SK-N-SH (cell line): ENCODE measurements around the gene FAM131B. TPM values are rescaled to one million over a fixed set of nuclear protein-coding genes. Genes with fewer than 3 reads are reported as not detected.

ENCODE experiments used
- CTCF ChIA-PET: fragments of 300-600, 350-600 bp; formaldehyde crosslinking; extraction: SDS; loops from one replicate; lab custom pipeline; 2021; lab: Yijun Ruan, JAX
- POLR2A ChIA-PET: fragments of 350-600 bp; sonication (Branson Sonifier 250); formaldehyde crosslinking; extraction: SDS; loops from one replicate; lab custom pipeline; 2020; ENCODE audit warnings: antibody characterized with exemption, inconsistent platforms; lab: Yijun Ruan, JAX
- DNase-seq: peaks from one replicate; pipeline ENCODE4 v3.0.0; 2012
- H2AFZ ChIP-seq: fragments of 200-600 bp; sonication (generic); 2 replicates; pipeline ENCODE4 v1.8.1; 2016; ENCODE audit warnings: antibody characterized with exemption, mild to moderate bottlenecking, low read depth
- H3F3A ChIP-seq: fragments of 200-600 bp; sonication (generic); replicated peaks from 2 replicates; pipeline ENCODE3; 2016; ENCODE audit warnings: antibody characterized with exemption, mild to moderate bottlenecking; ENCODE audit not compliant: insufficient read depth
- H3K27ac ChIP-seq, 2 experiments: fragments of 200-500 bp in 1 of 2; fragments of 200-600 bp in 1 of 2; sonication (Bioruptor generic) in 1 of 2; sonication (generic), shearing (Covaris generic) in 1 of 2; 2 replicates each; pipeline versions ENCODE4 v1.5.1 to v1.6.1; 2014 to 2016; ENCODE audit warnings: low read depth in 2 of 2, inconsistent platforms in 1 of 2, low read length in 1 of 2, mild to moderate bottlenecking in 1 of 2, mixed read lengths in 1 of 2
- H3K27me3 ChIP-seq: fragments of 200-600 bp; sonication (generic), shearing (Covaris generic); 2 replicates; pipeline ENCODE4 v1.6.1; 2016; ENCODE audit warnings: mixed run types; ENCODE audit not compliant: insufficient read depth
- H3K36me3 ChIP-seq, 2 experiments: fragments of 200-500 bp in 1 of 2; fragments of 200-600 bp in 1 of 2; sonication (Bioruptor generic) in 1 of 2; sonication (generic) in 1 of 2; replicated peaks in 1 of 2; 2 replicates each; pipeline versions ENCODE3 to v1.5.1; 2014 to 2016; ENCODE audit warnings: low read length in 1 of 2, mild to moderate bottlenecking in 1 of 2; ENCODE audit not compliant: insufficient read depth in 2 of 2, control insufficient read depth in 1 of 2
- H3K4me1 ChIP-seq, 2 experiments: fragments of 200-500 bp in 1 of 2; fragments of 200-600 bp in 1 of 2; sonication (Bioruptor generic) in 1 of 2; sonication (generic), shearing (Covaris generic) in 1 of 2; 2 replicates each; pipeline versions ENCODE4 v1.5.1 to v1.6.1; 2014 to 2016; ENCODE audit warnings: low read depth in 1 of 2, low read length in 1 of 2, mixed run types in 1 of 2; ENCODE audit not compliant: insufficient read depth in 2 of 2, control insufficient read depth in 1 of 2
- H3K4me2 ChIP-seq: fragments of 200-600 bp; sonication (generic), shearing (Covaris generic); 2 replicates; pipeline ENCODE4 v1.6.1; 2017; ENCODE audit warnings: mixed run types
- H3K4me3 ChIP-seq, 2 experiments: fragments of 200-500 bp in 1 of 2; fragments of 200-600 bp in 1 of 2; sonication (Bioruptor generic) in 1 of 2; sonication (generic), shearing (Covaris generic) in 1 of 2; 2 replicates each; pipeline versions ENCODE4 v1.5.1 to v1.8.1; 2014 to 2016; ENCODE audit warnings: low read depth in 2 of 2, inconsistent platforms in 1 of 2, low read length in 1 of 2, mild to moderate bottlenecking in 1 of 2, mixed read lengths in 1 of 2, moderate library complexity in 1 of 2
- H3K79me2 ChIP-seq: fragments of 200-600 bp; sonication (generic); 2 replicates; pipeline ENCODE4 v1.8.1; 2017; ENCODE audit warnings: mild to moderate bottlenecking; ENCODE audit not compliant: insufficient read depth
- H3K9ac ChIP-seq: fragments of 200-600 bp; sonication (generic); 2 replicates; pipeline ENCODE4 v1.6.1; 2017; ENCODE audit warnings: mixed run types
- H3K9me2 ChIP-seq: fragments of 200-600 bp; sonication (generic); 2 replicates; pipeline ENCODE4 v1.6.1; 2017; ENCODE audit warnings: mixed run types
- H3K9me3 ChIP-seq: fragments of 200-600 bp; sonication (generic); 2 replicates; pipeline ENCODE4 v1.6.1; 2017; ENCODE audit warnings: mixed run types, mild to moderate bottlenecking, moderate library complexity
- H4K20me1 ChIP-seq: fragments of 200-600 bp; sonication (generic); 2 replicates; pipeline ENCODE4 v1.6.1; 2017; ENCODE audit warnings: mild to moderate bottlenecking, mixed run types; ENCODE audit not compliant: insufficient read depth
- ELF1 ChIP-seq: IDR thresholded peaks from 2 replicates; pipeline ENCODE4 v1.4.0; 2012
- FOSL2 ChIP-seq: IDR thresholded peaks from 2 replicates; pipeline ENCODE4 v1.4.0; 2012; ENCODE audit warnings: low read depth, mild to moderate bottlenecking, moderate library complexity, borderline replicate concordance
- JUND ChIP-seq: IDR thresholded peaks from 2 replicates; pipeline ENCODE4 v1.4.0; 2012
- MAX ChIP-seq: IDR thresholded peaks from 2 replicates; pipeline ENCODE4 v1.4.0; 2012; ENCODE audit warnings: low read depth
- NFIC ChIP-seq: IDR thresholded peaks from 2 replicates; pipeline ENCODE4 v1.4.0; 2012; ENCODE audit warnings: borderline replicate concordance
- NRF1 ChIP-seq: IDR thresholded peaks from 2 replicates; pipeline ENCODE4 v1.6.1; 2012; ENCODE audit warnings: low read depth, mild to moderate bottlenecking, low read length
- POLR2AphosphoS5 ChIP-seq: IDR thresholded peaks from 2 replicates; pipeline ENCODE4 v1.6.1; 2012; ENCODE audit warnings: low read depth, low read length
- RAD21 ChIP-seq: IDR thresholded peaks from 2 replicates; pipeline ENCODE4 v1.6.1; 2012; ENCODE audit warnings: mild to moderate bottlenecking, low read length
- RFX5 ChIP-seq: IDR thresholded peaks from 2 replicates; pipeline ENCODE4 v1.6.1; 2012; ENCODE audit warnings: mild to moderate bottlenecking, improper control_type of control experiment, low read length
- RXRA ChIP-seq: IDR thresholded peaks from 2 replicates; pipeline ENCODE4 v1.4.0; 2012; ENCODE audit warnings: low read depth, mild to moderate bottlenecking, borderline replicate concordance
- TCF12 ChIP-seq: IDR thresholded peaks from 2 replicates; pipeline ENCODE4 v1.4.0; 2012
- TEAD4 ChIP-seq: IDR thresholded peaks from 2 replicates; pipeline ENCODE4 v1.4.0; 2012; ENCODE audit warnings: mild to moderate bottlenecking, borderline replicate concordance; ENCODE audit not compliant: insufficient read depth
- YY1 ChIP-seq: IDR thresholded peaks from 2 replicates; pipeline ENCODE4 v1.4.0; 2012; ENCODE audit warnings: low read depth, mild to moderate bottlenecking
- WGBS: methylation state at CpG from one replicate; pipeline ENCODE4 v1.1.6; 2017; ENCODE audit warnings: low lambda C conversion rate; 5-methylcytosine and 5-hydroxymethylcytosine counted together
- polyA plus RNA-seq, 3 experiments: library from polyadenylated mRNA; depleted of rRNA; stranded (reverse); fragments of >200 nt; gene quantifications; 2 replicates each; pipeline ENCODE4 v1.2.3, GENCODE V29; 2012
- TF ChIP-seq, protein P1 (sequence below): IDR thresholded peaks from 2 replicates; pipeline ENCODE4 v1.4.0; 2012; ENCODE audit warnings: low read depth, borderline replicate concordance
- TF ChIP-seq, protein P2 (sequence below): IDR thresholded peaks from 2 replicates; pipeline ENCODE4 v1.4.0; 2012; ENCODE audit warnings: low read depth, borderline replicate concordance
- TF ChIP-seq, protein P3 (sequence below): IDR thresholded peaks from 2 replicates; pipeline ENCODE4; 2012
- TF ChIP-seq, protein P4 (sequence below): IDR thresholded peaks from 2 replicates; pipeline ENCODE4 v1.6.1; 2012; ENCODE audit warnings: mild to moderate bottlenecking, low read depth, low read length, moderate library complexity

FAM131B gene
- polyA plus RNA-seq, 1 of the 3 experiments (the other 2 are of a cell fraction) = 43.6 TPM

DNA sequence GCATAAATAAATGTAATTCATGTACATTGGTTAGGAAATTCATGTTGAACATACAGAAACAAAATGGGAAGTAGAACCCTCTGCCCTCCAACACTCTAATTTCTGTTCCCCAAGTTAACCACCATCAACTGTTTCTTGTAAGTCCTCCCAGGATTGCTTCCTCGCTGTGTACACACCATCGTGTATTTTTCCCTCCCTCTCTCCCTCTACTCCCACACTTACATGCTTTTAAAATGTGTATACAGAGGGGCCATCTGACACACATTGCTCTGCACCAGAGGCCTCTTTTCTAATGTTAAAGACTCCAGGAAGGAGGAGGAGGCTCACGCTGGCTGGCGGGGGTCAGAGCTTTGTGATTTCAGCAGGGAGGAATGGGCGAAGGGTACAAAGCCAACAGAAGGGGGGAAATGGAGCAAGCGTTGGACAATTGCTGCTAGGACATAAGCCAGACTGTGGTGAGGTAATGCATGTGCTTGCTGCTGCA, 48.0 kb upstream of the FAM131B start:
- ChIA-PET CTCF (interaction anchor here (0.9 to 8.8 kb wide), 3 partner anchors 11 to 170 kb away, joined by 3 to 68 read pairs (median 5); no protein-coding TSS in a partner anchor), POLR2A (no interaction called here)
- Histone ChIP-seq H3K4me2 (no peak overlapping the region), H3K9me2 (no peaks in the 10 kb centered on the region), H3F3A (peaks cover 3% of the 10 kb centered on the region), H3K27ac (no peak overlapping the region), H3K79me2 (no peaks in the 10 kb centered on the region), H3K36me3 (no peaks in the 10 kb centered on the region), H4K20me1 (no peaks in the 10 kb centered on the region), H3K27me3 (no peaks in the 10 kb centered on the region), H3K9me3 (no peaks in the 10 kb centered on the region), H3K9ac (no peak overlapping the region), H3K4me3 (no peak overlapping the region), H3K4me1 (peaks cover 0 to 27% of the 10 kb centered on the region in 2 experiments; a peak in 3 of 4 replicates), H2AFZ (peak overlapping the region; percentile 38; the same call in 1 of the 2 replicates)
- TF ChIP-seq ELF1 (no peak; the same call in 1 of the 2 replicates), RXRA (no peak), TCF12 (peak; percentile 55), FOSL2 (peak; percentile 15; the same call in 1 of the 2 replicates), NRF1 (no peak), POLR2AphosphoS5 (no peak), MAX (no peak), RFX5 (no peak), JUND (0 out of 2 replicates have a peak, but pooled peaks have one; percentile 5), RAD21 (no peak), YY1 (no peak), TEAD4 (no peak), NFIC (0 out of 2 replicates have a peak, but pooled peaks have one; percentile 14)
- TF ChIP-seq, protein P1, sequence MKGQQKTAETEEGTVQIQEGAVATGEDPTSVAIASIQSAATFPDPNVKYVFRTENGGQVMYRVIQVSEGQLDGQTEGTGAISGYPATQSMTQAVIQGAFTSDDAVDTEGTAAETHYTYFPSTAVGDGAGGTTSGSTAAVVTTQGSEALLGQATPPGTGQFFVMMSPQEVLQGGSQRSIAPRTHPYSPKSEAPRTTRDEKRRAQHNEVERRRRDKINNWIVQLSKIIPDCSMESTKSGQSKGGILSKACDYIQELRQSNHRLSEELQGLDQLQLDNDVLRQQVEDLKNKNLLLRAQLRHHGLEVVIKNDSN = no peak
- TF ChIP-seq, protein P2, sequence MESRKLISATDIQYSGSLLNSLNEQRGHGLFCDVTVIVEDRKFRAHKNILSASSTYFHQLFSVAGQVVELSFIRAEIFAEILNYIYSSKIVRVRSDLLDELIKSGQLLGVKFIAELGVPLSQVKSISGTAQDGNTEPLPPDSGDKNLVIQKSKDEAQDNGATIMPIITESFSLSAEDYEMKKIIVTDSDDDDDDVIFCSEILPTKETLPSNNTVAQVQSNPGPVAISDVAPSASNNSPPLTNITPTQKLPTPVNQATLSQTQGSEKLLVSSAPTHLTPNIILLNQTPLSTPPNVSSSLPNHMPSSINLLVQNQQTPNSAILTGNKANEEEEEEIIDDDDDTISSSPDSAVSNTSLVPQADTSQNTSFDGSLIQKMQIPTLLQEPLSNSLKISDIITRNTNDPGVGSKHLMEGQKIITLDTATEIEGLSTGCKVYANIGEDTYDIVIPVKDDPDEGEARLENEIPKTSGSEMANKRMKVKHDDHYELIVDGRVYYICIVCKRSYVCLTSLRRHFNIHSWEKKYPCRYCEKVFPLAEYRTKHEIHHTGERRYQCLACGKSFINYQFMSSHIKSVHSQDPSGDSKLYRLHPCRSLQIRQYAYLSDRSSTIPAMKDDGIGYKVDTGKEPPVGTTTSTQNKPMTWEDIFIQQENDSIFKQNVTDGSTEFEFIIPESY = no peak
- TF ChIP-seq, protein P3, sequence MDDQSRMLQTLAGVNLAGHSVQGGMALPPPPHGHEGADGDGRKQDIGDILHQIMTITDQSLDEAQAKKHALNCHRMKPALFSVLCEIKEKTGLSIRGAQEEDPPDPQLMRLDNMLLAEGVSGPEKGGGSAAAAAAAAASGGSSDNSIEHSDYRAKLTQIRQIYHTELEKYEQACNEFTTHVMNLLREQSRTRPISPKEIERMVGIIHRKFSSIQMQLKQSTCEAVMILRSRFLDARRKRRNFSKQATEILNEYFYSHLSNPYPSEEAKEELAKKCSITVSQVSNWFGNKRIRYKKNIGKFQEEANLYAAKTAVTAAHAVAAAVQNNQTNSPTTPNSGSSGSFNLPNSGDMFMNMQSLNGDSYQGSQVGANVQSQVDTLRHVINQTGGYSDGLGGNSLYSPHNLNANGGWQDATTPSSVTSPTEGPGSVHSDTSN = peak; percentile 32; the same call in 1 of the 2 replicates
- TF ChIP-seq, protein P4, sequence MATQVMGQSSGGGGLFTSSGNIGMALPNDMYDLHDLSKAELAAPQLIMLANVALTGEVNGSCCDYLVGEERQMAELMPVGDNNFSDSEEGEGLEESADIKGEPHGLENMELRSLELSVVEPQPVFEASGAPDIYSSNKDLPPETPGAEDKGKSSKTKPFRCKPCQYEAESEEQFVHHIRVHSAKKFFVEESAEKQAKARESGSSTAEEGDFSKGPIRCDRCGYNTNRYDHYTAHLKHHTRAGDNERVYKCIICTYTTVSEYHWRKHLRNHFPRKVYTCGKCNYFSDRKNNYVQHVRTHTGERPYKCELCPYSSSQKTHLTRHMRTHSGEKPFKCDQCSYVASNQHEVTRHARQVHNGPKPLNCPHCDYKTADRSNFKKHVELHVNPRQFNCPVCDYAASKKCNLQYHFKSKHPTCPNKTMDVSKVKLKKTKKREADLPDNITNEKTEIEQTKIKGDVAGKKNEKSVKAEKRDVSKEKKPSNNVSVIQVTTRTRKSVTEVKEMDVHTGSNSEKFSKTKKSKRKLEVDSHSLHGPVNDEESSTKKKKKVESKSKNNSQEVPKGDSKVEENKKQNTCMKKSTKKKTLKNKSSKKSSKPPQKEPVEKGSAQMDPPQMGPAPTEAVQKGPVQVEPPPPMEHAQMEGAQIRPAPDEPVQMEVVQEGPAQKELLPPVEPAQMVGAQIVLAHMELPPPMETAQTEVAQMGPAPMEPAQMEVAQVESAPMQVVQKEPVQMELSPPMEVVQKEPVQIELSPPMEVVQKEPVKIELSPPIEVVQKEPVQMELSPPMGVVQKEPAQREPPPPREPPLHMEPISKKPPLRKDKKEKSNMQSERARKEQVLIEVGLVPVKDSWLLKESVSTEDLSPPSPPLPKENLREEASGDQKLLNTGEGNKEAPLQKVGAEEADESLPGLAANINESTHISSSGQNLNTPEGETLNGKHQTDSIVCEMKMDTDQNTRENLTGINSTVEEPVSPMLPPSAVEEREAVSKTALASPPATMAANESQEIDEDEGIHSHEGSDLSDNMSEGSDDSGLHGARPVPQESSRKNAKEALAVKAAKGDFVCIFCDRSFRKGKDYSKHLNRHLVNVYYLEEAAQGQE = no peak
- DNase-seq = no peak
- 55% methylated on average over 6 of the region's 6 CpGs for WGBS
